Astrocyte (in vitro differentiated cells and primary cell): ENCODE results near the gene RAPGEF2. TPM values are rescaled to one million over a fixed set of nuclear protein-coding genes. Genes with fewer than 3 reads are reported as not detected.
A peak's percentile ranks its signal among the peaks of the same experiment; 100 is the strongest.
"Not testable (repeated sequence)": the region's sequence is repeated elsewhere in the genome, so short reads cannot be mapped to it uniquely, and the experiment has no call there.

Experiments
- DNase-seq: peaks from one replicate; pipeline ENCODE4 v3.0.0-alpha.2; 2010; ENCODE audit warnings: low read depth
- FAIRE-seq: peaks from 2 replicates; lab custom pipeline; 2011; peaks lifted over from hg19 to GRCh38; lab: Jason Lieb, UNC
- H2AFZ ChIP-seq: 2 replicates; pipeline ENCODE4 v1.6.0; 2012; ENCODE audit warnings: low read depth, low read length, inconsistent platforms
- H3K27ac ChIP-seq: 2 replicates; pipeline ENCODE4 v1.5.1; 2011; ENCODE audit warnings: low read depth, low read length, inconsistent platforms
- H3K27me3 ChIP-seq: 2 replicates; pipeline ENCODE4 v1.6.0; 2011; ENCODE audit warnings: low read length, inconsistent platforms; ENCODE audit not compliant: insufficient read depth
- H3K36me3 ChIP-seq: 2 replicates; pipeline ENCODE4 v1.5.1; 2011; ENCODE audit warnings: low read length, inconsistent platforms; ENCODE audit not compliant: insufficient read depth
- H3K4me1 ChIP-seq: 2 replicates; pipeline ENCODE4 v1.5.1; 2011; ENCODE audit warnings: low read length, inconsistent platforms; ENCODE audit not compliant: insufficient read depth
- H3K4me2 ChIP-seq: 2 replicates; pipeline ENCODE4 v1.6.0; 2012; ENCODE audit warnings: low read length, inconsistent platforms
- H3K4me3 ChIP-seq: 2 replicates; pipeline ENCODE4 v1.5.1; 2011; ENCODE audit warnings: low read depth, mild to moderate bottlenecking, low read length, inconsistent platforms; ENCODE audit not compliant: insufficient read depth
- H3K79me2 ChIP-seq: 2 replicates; pipeline ENCODE4 v1.6.0; 2012; ENCODE audit warnings: mild to moderate bottlenecking, low read length, inconsistent platforms; ENCODE audit not compliant: insufficient read depth
- H3K9ac ChIP-seq: 2 replicates; pipeline ENCODE4 v1.6.0; 2012; ENCODE audit warnings: mild to moderate bottlenecking, low read length, inconsistent platforms
- H3K9me3 ChIP-seq: 2 replicates; pipeline ENCODE4 v1.5.1; 2012; ENCODE audit warnings: low read depth, mild to moderate bottlenecking, low read length, inconsistent platforms; ENCODE audit not compliant: insufficient read depth
- H4K20me1 ChIP-seq: 2 replicates; pipeline ENCODE4 v1.6.0; 2012; ENCODE audit warnings: low read length, inconsistent platforms; ENCODE audit not compliant: insufficient read depth
- H3K27ac Mint-ChIP-seq: one replicate; pipeline ENCODE4 v1.8.0; 2021; ENCODE audit warnings: mild to moderate bottlenecking, mixed read lengths; ENCODE audit not compliant: unreplicated experiment
- H3K27me3 Mint-ChIP-seq: one replicate; pipeline ENCODE4 v1.8.0; 2021; ENCODE audit warnings: low read depth, mixed read lengths; ENCODE audit not compliant: unreplicated experiment
- H3K36me3 Mint-ChIP-seq: one replicate; pipeline ENCODE4 v1.8.0; 2021; ENCODE audit warnings: low read depth, mixed read lengths; ENCODE audit not compliant: unreplicated experiment
- H3K4me1 Mint-ChIP-seq: one replicate; pipeline ENCODE4 v1.8.0; 2021; ENCODE audit warnings: low read depth, mixed read lengths; ENCODE audit not compliant: unreplicated experiment
- H3K4me3 Mint-ChIP-seq: one replicate; pipeline ENCODE4 v1.8.0; 2021; ENCODE audit warnings: mild to moderate bottlenecking, moderate library complexity, mixed read lengths; ENCODE audit not compliant: unreplicated experiment
- H3K9me3 Mint-ChIP-seq: one replicate; pipeline ENCODE4 v1.8.0; 2021; ENCODE audit warnings: mild to moderate bottlenecking, mixed read lengths; ENCODE audit not compliant: unreplicated experiment
- CTCF ChIP-seq: IDR thresholded peaks from 2 replicates; pipeline ENCODE4 v1.5.1; 2011; ENCODE audit warnings: low read depth, mild to moderate bottlenecking, inconsistent platforms, low read length, moderate library complexity; ENCODE audit not compliant: insufficient read depth
- EZH2 ChIP-seq: IDR thresholded peaks from 2 replicates; pipeline ENCODE4 v1.6.1; 2012; ENCODE audit warnings: mild to moderate bottlenecking, low read length, inconsistent platforms; ENCODE audit not compliant: insufficient read depth
- total RNA-seq: library from RNA; stranded (reverse); gene quantifications from 2 replicates; pipeline ENCODE4 v1.2.1, GENCODE V29; 2021

RAPGEF2 gene
- total RNA-seq, 1 donor from 2014 or later, result 59.0 TPM

GRCh38 chr4:159075531-159075932, 27.3 kb upstream of the RAPGEF2 start:
- H4K20me1 ChIP-seq, result no peaks in the 10 kb centered on the region
- Mint-ChIP-seq H3K27me3 (no peaks in the 10 kb centered on the region), H3K36me3 (no peaks in the 10 kb centered on the region), H3K27ac (no peak overlapping the region), H3K4me1 (peaks cover 16% of the 10 kb centered on the region), H3K9me3 (no peaks in the 10 kb centered on the region), H3K4me3 (no peak overlapping the region)
- no peaks in the 10 kb centered on the region for H3K9me3 ChIP-seq
- H3K36me3 ChIP-seq, result no peaks in the 10 kb centered on the region
- DNase-seq (peak; percentile 34), FAIRE-seq (no peak)
- H3K4me1 ChIP-seq, result peaks cover 20% of the 10 kb centered on the region
- H3K79me2 ChIP-seq, result no peaks in the 10 kb centered on the region
- H3K9ac ChIP-seq, result no peak overlapping the region
- H3K27ac ChIP-seq, result no peak overlapping the region
- H3K4me2 ChIP-seq, result no peak overlapping the region
- no peak overlapping the region for H2AFZ ChIP-seq
- H3K4me3 ChIP-seq, result no peak overlapping the region
- TF ChIP-seq EZH2 (no peak), CTCF (no peak)
- no peaks in the 10 kb centered on the region for H3K27me3 ChIP-seq

GRCh38 chr4:159077018-159077417, 25.9 kb upstream of the RAPGEF2 start:
- H3K36me3 Mint-ChIP-seq, H3K36me3 ChIP-seq, H3K27ac Mint-ChIP-seq, H3K4me3 Mint-ChIP-seq, FAIRE-seq, H4K20me1 ChIP-seq, H3K4me1 Mint-ChIP-seq, H3K9me3 ChIP-seq, H3K4me1 ChIP-seq, H3K79me2 ChIP-seq, DNase-seq, H2AFZ ChIP-seq, H3K9me3 Mint-ChIP-seq, H3K9ac ChIP-seq, H3K4me3 ChIP-seq, H3K27me3 Mint-ChIP-seq, H3K27me3 ChIP-seq, H3K27ac ChIP-seq, H3K4me2 ChIP-seq: not testable (repeated sequence)

DNA sequence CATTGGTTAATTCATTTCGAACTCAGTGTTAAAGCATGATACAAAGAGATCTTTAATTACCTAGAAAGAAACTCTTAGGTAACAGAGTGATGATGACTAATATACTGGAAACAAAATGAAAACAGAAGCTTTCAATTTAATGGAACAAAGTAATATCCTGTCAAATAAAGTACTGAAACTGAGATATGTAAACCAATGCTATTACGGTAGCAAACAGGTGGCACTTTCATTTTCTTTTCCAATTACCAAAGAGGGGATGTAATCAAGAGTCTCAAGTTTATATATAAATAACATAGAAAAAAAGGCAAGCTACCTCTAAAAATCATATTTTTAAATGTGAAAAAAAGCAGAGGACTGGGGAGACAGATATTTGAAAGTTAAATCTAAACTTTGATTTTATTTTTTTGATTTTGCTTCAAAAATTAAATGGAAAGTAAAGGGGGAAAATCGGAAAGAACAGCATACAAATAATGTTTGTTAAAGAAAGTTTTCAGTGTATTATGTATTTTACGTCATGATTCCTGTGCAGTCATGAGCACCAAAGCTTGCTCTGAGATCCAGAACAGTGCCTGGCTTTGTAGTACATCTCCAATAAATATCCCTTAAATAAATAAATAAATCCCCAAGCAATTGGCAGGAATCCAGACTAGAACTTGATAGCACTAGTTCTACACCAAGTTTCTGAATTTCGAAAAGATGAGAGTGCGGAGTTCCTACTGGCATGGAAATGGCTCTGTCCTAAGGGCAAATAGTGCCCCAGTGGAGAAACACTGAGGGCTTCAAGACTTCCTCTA, 25.0 kb upstream of the RAPGEF2 start:
- Mint-ChIP-seq H3K36me3 (no peaks in the 10 kb centered on the region), H3K27me3 (no peaks in the 10 kb centered on the region), H3K9me3 (no peaks in the 10 kb centered on the region), H3K27ac (no peak overlapping the region), H3K4me3 (no peak overlapping the region), H3K4me1 (no peaks in the 10 kb centered on the region)
- no peaks in the 10 kb centered on the region for H3K4me1 ChIP-seq
- H3K9ac ChIP-seq, result no peak overlapping the region
- no peaks in the 10 kb centered on the region for H4K20me1 ChIP-seq
- H3K27me3 ChIP-seq, result no peaks in the 10 kb centered on the region
- no peak overlapping the region for H2AFZ ChIP-seq
- no peak overlapping the region for H3K4me3 ChIP-seq
- no peak overlapping the region for H3K4me2 ChIP-seq
- H3K27ac ChIP-seq, result no peak overlapping the region
- no peaks in the 10 kb centered on the region for H3K79me2 ChIP-seq
- no peak for TF ChIP-seq EZH2
- TF ChIP-seq CTCF, result no peak
- H3K36me3 ChIP-seq, result no peaks in the 10 kb centered on the region
- no peak for DNase-seq
- no peak for FAIRE-seq
- no peaks in the 10 kb centered on the region for H3K9me3 ChIP-seq
